Peyer's patch (tissue), 4 donors: ENCODE measurements around the gene ZBTB24. TPM values are rescaled to one million over a fixed set of nuclear protein-coding genes. Genes with fewer than 3 reads are reported as not detected.

Source experiments
- DNase-seq, 3 donors: peaks; one replicate each; pipeline ENCODE4 v3.0.0-alpha.2; 2017 to 2019
- H3K27ac ChIP-seq, 4 donors: fragments of 200-600 bp; sonication (generic); one replicate each; pipeline ENCODE4 v1.5.1; 2016 to 2019
- H3K27me3 ChIP-seq, 2 donors: fragments of 200-600 bp; sonication (generic); one replicate each; pipeline ENCODE4 v1.5.1; 2019
- H3K36me3 ChIP-seq, 3 donors: fragments of 200-600 bp; sonication (generic); one replicate each; pipeline ENCODE4 v1.5.1; 2016 to 2019
- H3K4me1 ChIP-seq, 4 donors: fragments of 200-600 bp; sonication (generic); one replicate each; pipeline ENCODE4 v1.5.1; 2016 to 2019
- H3K4me3 ChIP-seq, 4 donors: fragments of 200-600 bp; sonication (generic); 1 replicate in 3 of 4; 2 replicates in 1 of 4; pipeline ENCODE4 v1.5.1; 2016 to 2019; ENCODE audit warnings: mild to moderate bottlenecking in 1 of 4
- H3K9me3 ChIP-seq, 4 donors: fragments of 200-600 bp; sonication (generic); one replicate each; pipeline ENCODE4 v1.5.1; 2016 to 2019; ENCODE audit warnings: mild to moderate bottlenecking in 1 of 4
- POLR2A ChIP-seq, 2 donors: fragments of 450-650 bp; IDR thresholded peaks; one replicate each; pipeline ENCODE4 v1.5.1; 2017; ENCODE audit warnings: antibody characterized with exemption in 2 of 2, mild to moderate bottlenecking in 2 of 2, moderate library complexity in 2 of 2
- total RNA-seq, 4 donors: library from RNA; depleted of rRNA; stranded (reverse); fragments of >200 nt; gene quantifications; one replicate each; pipeline ENCODE4 v1.1.0, GENCODE V29; 2016
- TF ChIP-seq, protein P1 (sequence below), 6 experiments: fragments of 450-650 bp in 4 of 6; fragments of 200-600 bp in 2 of 6; sonication (generic) in 1 of 6; IDR thresholded peaks; one replicate each; pipeline ENCODE4 v1.5.1; 2017 to 2019; ENCODE audit warnings: antibody characterized with exemption in 6 of 6, mild to moderate bottlenecking in 3 of 6, moderate library complexity in 1 of 6

The ZBTB24 gene
- total RNA-seq, 4 donors from 2014 or later = 6.7 to 11.6 (median 9.1) TPM

DNA sequence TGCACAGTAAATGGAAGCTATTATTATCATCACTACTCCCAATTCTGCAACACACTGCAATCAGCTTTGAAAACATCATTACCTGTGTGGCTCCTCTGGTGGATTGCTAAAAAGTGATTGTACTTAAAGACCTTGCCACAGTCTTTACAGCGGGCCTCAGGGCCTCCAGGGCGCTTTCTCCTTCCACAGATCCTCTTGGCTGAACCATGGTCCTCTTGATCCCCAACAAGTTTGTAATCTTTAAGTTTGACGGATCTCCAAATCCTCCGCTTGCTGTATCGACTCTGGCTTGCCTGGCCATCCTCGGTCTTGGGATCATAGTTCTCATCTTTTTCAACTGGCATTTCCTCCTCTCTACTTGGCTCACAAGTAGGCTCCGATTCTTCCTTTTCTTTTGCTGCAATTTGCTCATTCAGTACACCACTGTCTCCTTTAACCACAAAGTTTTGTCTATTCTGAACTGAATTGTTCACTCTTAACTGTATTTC lies 2.0 kb downstream of the ZBTB24 start:
- TF ChIP-seq, protein P1, sequence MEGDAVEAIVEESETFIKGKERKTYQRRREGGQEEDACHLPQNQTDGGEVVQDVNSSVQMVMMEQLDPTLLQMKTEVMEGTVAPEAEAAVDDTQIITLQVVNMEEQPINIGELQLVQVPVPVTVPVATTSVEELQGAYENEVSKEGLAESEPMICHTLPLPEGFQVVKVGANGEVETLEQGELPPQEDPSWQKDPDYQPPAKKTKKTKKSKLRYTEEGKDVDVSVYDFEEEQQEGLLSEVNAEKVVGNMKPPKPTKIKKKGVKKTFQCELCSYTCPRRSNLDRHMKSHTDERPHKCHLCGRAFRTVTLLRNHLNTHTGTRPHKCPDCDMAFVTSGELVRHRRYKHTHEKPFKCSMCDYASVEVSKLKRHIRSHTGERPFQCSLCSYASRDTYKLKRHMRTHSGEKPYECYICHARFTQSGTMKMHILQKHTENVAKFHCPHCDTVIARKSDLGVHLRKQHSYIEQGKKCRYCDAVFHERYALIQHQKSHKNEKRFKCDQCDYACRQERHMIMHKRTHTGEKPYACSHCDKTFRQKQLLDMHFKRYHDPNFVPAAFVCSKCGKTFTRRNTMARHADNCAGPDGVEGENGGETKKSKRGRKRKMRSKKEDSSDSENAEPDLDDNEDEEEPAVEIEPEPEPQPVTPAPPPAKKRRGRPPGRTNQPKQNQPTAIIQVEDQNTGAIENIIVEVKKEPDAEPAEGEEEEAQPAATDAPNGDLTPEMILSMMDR (IDR thresholded peaks at IDR 0.05) = no peak
- no peak for TF ChIP-seq POLR2A (IDR thresholded peaks at IDR 0.05)
- H3K27me3 ChIP-seq = no peaks in the 10 kb centered on the region
- no peaks in the 10 kb centered on the region for H3K9me3 ChIP-seq

DNA sequence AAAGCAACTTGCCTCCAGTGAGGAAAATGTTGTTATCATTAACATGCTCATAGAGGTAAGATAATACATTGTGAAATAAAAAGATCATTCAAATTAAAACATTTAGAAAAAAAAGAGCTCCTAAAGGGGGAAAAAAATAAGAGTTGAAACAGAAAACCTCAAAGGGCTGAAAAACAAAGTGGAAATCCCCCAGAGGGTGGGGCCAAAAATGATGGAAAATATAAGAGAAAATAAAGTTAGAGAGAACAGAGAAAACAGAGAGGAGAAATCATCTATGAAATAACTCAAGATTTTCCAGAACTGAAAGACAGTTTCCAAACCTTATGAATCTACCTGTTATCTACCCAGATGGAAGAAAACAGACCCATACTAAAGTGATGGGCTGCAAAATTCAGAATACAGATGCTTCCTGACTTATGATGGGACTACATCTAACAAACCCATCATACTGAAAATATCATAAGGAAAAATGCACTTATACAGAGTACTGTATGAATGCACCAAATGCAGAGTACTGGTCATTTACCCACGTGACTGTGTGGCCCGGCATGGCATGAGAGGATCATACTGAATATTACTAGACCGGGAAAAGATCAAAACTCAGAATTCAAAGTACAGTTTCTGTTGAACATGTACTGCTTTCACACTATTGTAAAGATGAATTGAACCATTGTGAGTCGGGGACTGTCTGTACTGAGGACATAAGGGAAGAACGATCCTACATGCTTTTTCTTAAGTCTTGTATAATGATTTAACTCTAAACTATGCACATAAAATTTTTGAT lies 4.0 kb downstream of the ZBTB24 start:
- no peak for DNase-seq
- TF ChIP-seq, protein P1 (IDR thresholded peaks at IDR 0.05) = peak in 1 of 6 experiments; percentile 6
- no peak for TF ChIP-seq POLR2A (IDR thresholded peaks at IDR 0.05)

More for the DNA sequence above, 2.0 kb downstream of the ZBTB24 start:
- Histone ChIP-seq H3K4me1 (peaks cover 0 to 41% (median 26%) of the 10 kb centered on the region in 4 donors), H3K4me3 (peak overlapping the region in 1 of 4 donors; percentile 4), H3K27ac (peak overlapping the region in 1 of 4 donors; percentile 92), H3K36me3 (peaks cover 0 to 21% (median 0%) of the 10 kb centered on the region in 3 donors)
- DNase-seq = no peak

DNA sequence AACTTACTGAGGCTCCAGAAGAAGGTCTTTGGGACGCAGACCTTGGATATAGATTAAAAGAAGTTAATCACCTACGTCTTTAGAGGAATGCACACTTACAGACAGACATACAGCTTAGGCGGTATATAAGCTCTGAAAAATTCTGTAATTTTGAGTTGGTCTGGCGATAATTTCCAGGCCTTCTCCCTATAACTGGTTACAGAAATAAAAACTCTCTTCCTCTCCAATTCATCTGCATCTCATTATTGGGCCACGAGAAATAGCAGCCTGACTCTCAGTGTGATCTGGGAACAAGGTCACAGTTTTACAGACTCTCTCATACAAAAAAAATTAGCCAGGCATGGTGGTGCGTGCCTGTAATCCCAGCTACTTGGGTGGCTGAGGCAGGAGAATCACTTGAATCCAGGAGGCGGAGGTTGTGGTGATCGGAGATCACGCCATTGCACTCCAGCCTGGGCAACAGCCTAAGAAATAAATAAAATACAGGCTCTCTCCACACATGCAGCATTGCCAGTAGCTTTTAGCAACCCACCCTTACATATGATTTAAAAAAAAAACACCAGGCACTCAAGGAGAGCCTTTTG lies 4.7 kb downstream of the ZBTB24 start:
- Histone ChIP-seq H3K27me3 (no peaks in the 10 kb centered on the region), H3K36me3 (peaks cover 0 to 48% (median 0%) of the 10 kb centered on the region in 3 donors), H3K27ac (no peak overlapping the region), H3K9me3 (no peaks in the 10 kb centered on the region), H3K4me3 (no peak overlapping the region), H3K4me1 (peaks cover 0 to 41% (median 26%) of the 10 kb centered on the region in 4 donors)
- no peak for DNase-seq
- TF ChIP-seq, protein P1 (IDR thresholded peaks at IDR 0.05) = no peak
- TF ChIP-seq POLR2A (IDR thresholded peaks at IDR 0.05) = no peak

More for the DNA sequence above, 4.0 kb downstream of the ZBTB24 start:
- Histone ChIP-seq H3K4me3 (peak overlapping the region in 2 of 4 donors; percentile 4 to 9), H3K36me3 (peaks cover 0 to 41% (median 0%) of the 10 kb centered on the region in 3 donors), H3K27ac (no peak overlapping the region), H3K27me3 (no peaks in the 10 kb centered on the region), H3K4me1 (peaks cover 0 to 41% (median 26%) of the 10 kb centered on the region in 4 donors), H3K9me3 (no peaks in the 10 kb centered on the region)

DNA sequence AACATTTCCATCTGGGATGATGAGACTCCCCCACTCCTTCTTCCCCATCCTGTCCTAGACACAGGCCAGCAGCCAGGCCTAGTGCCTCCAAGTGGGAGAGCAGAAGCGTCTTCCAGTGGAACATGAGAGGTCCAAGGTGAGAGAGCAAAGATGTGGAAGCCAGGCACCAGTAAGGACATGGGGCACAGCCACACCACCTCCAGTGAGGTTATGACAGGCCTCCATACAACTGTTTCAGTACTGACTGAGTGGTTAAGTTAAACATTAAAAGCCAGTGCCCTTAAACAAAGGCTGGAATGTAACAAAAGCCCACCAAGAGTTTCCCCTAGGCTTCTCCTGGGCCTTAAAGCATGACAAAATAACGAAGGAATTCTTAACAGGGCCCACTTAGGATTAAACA lies 5.3 kb downstream of the ZBTB24 start:
- peaks cover 0 to 54% (median 0%) of the 10 kb centered on the region in 3 donors for H3K36me3 ChIP-seq
- no peaks in the 10 kb centered on the region for H3K9me3 ChIP-seq
- peaks cover 0 to 41% (median 27%) of the 10 kb centered on the region in 4 donors for H3K4me1 ChIP-seq
- no peak for DNase-seq
- TF ChIP-seq, protein P1 (IDR thresholded peaks at IDR 0.05) = no peak
- TF ChIP-seq POLR2A (IDR thresholded peaks at IDR 0.05) = no peak
- H3K4me3 ChIP-seq = no peak overlapping the region
- no peaks in the 10 kb centered on the region for H3K27me3 ChIP-seq
- no peak overlapping the region for H3K27ac ChIP-seq

DNA sequence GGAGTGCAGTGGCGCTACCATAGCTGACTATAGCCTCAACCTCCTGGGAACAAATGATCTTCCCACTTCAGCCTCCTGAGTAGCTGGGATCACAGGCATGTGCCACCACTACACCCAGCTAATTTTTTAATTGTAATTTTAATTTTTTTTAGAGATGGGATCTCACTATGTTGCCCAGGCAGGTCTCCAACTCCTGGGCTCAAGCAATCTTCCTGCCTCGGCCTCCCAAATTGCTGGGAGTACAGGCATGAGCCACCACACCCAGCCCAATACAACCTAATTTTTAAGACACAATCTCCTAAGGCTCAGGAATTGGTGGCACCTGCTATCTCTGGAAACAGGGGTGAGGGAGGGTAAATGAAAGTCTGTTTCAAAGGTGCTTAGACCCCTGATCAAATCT lies 5.8 kb downstream of the ZBTB24 start:
- Histone ChIP-seq H3K36me3 (peaks cover 0 to 59% (median 0%) of the 10 kb centered on the region in 3 donors), H3K27me3 (no peaks in the 10 kb centered on the region), H3K27ac (no peak overlapping the region), H3K9me3 (no peaks in the 10 kb centered on the region), H3K4me3 (no peak overlapping the region), H3K4me1 (peaks cover 0 to 39% (median 29%) of the 10 kb centered on the region in 4 donors)
- no peak for TF ChIP-seq POLR2A (IDR thresholded peaks at IDR 0.05)
- TF ChIP-seq, protein P1 (IDR thresholded peaks at IDR 0.05) = no peak
- DNase-seq = no peak
